ENCODE measurements around the gene ANXA11.

GRCh38 chr10:80174641-80175395 is 30.5 kb downstream of the ANXA11 start:
- TF ChIP-seq POLR2A (IDR thresholded peaks at IDR 0.05; ENCODE audit: low read length) (no peak), GATA1 (IDR thresholded peaks at IDR 0.05; ENCODE audit: low read depth, low read length) (no peak)
